MM.1S (cell line): Measurements from ENCODE around the gene VAMP1.

Experiments used
- CTCF ChIP-seq: fragments of 300-600 bp; sonication (generic); IDR thresholded peaks from 2 replicates; pipeline ENCODE4 v1.5.1; 2016; ENCODE audit warnings: antibody characterized with exemption, low read length, mixed read lengths
- EZH2 ChIP-seq: fragments of 300-600 bp; sonication (generic); optimal IDR thresholded peaks from 2 replicates; pipeline ENCODE3; 2017; ENCODE audit warnings: low read depth, mild to moderate bottlenecking, antibody characterized with exemption, low read length, mixed read lengths
- EZH2phosphoT487 ChIP-seq: fragments of 300-600 bp; sonication (generic); IDR thresholded peaks from 2 replicates; pipeline ENCODE4 v1.6.1; 2018; ENCODE audit warnings: antibody characterized with exemption, low read length

GRCh38 chr12:6489449-6489848, 19.0 kb upstream of the VAMP1 start:
- TF ChIP-seq CTCF: no peak
- no peak for TF ChIP-seq EZH2
- no peak for TF ChIP-seq EZH2phosphoT487
